T47D (cell line): Measurements from ENCODE around the gene MAPKBP1.
"Not testable (repeated sequence)": the region's sequence is repeated elsewhere in the genome, so short reads cannot be mapped to it uniquely, and the experiment has no call there.

Experiments used
- DNase-seq, 2 experiments: peaks; one replicate each; pipeline versions ENCODE4 v3.0.0 to v3.0.0-alpha.2; 2011 to 2012; ENCODE audit warnings: low read depth in 1 of 2, low spot score in 1 of 2
- JUND ChIP-seq: IDR thresholded peaks from 2 replicates; pipeline ENCODE4 v1.6.1; 2012; ENCODE audit warnings: low read depth
- in situ Hi-C: cut with HindIII; loops from 2 replicates; pipeline ENCODE4 v1.10.0; 2016; ENCODE audit warnings: low sequenced_read_pairs, low pct_unique_long_range_greater_than_20kb

Gene MAPKBP1, protein sequence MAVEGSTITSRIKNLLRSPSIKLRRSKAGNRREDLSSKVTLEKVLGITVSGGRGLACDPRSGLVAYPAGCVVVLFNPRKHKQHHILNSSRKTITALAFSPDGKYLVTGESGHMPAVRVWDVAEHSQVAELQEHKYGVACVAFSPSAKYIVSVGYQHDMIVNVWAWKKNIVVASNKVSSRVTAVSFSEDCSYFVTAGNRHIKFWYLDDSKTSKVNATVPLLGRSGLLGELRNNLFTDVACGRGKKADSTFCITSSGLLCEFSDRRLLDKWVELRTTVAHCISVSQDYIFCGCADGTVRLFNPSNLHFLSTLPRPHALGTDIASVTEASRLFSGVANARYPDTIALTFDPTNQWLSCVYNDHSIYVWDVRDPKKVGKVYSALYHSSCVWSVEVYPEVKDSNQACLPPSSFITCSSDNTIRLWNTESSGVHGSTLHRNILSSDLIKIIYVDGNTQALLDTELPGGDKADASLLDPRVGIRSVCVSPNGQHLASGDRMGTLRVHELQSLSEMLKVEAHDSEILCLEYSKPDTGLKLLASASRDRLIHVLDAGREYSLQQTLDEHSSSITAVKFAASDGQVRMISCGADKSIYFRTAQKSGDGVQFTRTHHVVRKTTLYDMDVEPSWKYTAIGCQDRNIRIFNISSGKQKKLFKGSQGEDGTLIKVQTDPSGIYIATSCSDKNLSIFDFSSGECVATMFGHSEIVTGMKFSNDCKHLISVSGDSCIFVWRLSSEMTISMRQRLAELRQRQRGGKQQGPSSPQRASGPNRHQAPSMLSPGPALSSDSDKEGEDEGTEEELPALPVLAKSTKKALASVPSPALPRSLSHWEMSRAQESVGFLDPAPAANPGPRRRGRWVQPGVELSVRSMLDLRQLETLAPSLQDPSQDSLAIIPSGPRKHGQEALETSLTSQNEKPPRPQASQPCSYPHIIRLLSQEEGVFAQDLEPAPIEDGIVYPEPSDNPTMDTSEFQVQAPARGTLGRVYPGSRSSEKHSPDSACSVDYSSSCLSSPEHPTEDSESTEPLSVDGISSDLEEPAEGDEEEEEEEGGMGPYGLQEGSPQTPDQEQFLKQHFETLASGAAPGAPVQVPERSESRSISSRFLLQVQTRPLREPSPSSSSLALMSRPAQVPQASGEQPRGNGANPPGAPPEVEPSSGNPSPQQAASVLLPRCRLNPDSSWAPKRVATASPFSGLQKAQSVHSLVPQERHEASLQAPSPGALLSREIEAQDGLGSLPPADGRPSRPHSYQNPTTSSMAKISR (N-terminal part only)

DNA sequence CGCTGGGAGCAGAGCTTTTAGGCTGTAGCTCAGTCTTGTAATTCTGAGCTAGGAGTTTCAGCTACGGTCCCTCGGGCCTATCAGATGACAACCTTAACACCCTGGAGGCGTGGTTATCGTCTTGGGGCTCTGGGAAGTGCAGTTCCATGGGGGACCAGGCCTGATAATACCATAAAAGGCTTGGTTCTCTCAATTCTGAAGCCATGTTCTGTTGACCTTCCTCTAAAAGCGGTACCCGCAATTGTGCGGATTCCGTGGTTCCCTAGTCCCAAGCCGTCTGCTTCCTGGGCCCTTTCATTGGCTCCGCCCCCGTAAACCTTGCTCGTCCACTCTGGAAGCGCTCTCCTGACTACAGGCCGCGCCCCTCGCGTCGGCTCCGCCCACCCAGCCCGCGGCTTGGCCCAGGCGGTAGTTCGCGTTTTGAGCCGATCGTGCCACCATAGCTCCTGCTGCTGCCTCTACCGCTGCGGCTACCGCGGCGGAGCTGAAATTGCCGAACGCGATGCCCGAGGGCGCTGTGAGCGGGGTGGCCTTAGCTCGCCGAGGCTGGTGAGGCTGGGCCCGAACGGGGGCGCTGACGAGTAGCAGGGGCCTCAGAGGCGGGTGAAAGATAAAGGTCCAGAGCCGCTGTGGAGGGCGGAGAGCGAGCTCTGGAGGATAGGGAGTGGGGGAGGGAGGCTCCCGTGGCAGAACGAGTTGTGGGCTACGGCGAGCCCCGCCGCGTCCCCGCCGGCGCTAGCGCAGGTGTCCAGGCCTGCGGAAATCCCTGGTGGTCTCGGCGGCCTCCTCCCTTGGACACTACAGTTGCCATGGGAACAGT, at the start of gene MAPKBP1:
Gene MAPKBP1, plus strand, starts transcription at position 423 of the 820 bp plus-strand sequence. CDS start 792 bp downstream, outside the sequence.
- in situ Hi-C loops, result no loop called here
- DNase-seq, result peak; percentile 89 to 97
- no peak for TF ChIP-seq JUND

DNA sequence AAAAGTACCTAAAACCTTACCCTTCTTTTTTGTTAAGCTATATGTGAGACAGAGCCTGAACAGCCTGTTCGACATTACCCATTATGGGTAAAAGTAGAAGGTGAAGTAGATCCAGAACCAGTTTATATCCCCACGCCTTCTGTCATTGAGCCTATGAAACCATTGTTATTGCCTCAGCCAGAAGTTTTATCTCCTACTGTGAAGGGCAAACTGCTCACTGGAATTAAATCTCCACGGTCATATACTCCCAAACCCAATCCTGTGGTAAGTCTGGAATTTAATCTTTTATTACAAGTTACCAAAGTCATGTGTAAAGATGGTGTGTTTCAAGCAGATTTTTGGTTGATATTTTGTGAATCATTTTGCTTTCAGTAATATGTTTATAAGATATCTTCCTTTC, 47.1 kb upstream of the MAPKBP1 start:
- DNase-seq, result no peak
- in situ Hi-C loops, result no loop called here
- no peak for TF ChIP-seq JUND

DNA sequence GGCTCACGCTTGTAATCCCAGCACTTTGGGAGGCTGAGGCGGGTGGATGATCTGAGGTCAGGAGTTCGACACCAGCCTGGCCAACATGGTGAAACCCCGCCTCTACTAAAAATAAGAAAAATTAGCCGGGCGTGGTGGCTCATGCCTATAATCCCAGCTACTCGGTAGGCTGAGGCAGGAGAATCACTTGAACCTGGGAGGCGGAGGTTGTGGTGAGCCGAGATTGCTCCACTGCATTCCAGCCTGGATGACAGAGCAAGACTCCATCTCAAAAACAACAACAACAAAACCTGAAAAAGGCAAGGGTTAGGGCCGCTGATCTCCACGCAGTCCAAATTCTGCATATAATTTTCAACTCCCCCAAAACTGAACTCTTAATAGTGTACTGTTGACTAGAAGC, 46.2 kb upstream of the MAPKBP1 start:
- in situ Hi-C loops, DNase-seq: not testable (repeated sequence)

DNA sequence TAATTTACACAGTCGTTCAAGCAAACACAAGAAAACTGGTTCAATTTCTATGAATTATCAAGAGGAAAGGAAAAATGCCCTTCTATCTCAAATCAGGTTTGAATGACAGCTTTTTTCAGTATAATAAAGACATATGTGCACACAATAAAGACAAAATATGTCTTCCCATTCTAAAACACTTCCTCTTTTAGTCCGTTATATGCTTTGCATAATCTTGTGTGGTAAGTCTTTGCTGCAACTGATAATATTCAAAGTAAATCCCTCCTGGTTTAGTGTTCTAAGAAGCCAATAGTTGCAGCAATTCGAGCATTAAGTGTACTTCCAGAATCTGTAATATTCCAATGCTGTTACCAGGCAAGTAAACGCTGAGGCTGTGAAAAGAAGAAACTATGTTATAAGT, 43.7 kb upstream of the MAPKBP1 start:
- no peak for TF ChIP-seq JUND
- DNase-seq, result no peak
- in situ Hi-C loops, result no loop called here

DNA sequence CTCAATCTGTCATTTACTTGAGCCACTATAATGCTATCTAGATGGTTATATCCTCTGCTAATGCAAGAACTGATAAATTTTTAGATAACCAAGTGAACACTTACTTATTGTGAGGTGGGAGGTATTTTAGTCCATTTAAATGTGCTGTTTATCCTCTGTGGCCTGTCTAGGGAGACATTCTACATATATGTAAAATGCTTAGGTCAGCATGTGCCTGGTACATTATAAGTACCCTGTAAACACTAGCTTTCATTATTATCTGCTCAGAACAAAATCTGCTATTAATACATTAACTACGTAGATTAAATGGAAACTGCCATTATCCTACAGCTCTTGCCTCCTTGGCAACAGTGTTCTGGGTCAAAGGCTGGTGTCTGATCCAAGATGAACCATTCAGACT, 41.8 kb upstream of the MAPKBP1 start:
- in situ Hi-C loops, result no loop called here
- no peak for TF ChIP-seq JUND
- no peak for DNase-seq

DNA sequence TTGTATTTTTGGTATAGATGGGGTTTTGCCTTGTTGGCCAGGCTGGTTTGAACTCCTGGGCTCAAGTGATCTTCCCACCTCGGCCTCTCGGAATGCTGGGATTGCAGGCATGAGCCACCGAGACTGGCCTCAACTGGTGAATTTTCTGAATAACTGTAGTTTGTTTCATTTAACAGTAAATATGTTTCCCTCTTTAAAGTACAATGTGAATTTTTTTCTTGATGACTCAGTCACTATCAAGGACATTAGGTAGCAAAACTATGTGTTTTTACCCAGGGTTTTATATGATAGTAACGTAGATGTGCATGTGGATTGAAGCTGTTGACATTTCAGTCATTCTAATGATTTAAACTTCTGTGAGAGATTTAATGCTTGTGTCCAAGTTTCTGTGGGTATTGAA, 40.2 kb upstream of the MAPKBP1 start:
- DNase-seq, result no peak
- in situ Hi-C loops, result no loop called here

DNA sequence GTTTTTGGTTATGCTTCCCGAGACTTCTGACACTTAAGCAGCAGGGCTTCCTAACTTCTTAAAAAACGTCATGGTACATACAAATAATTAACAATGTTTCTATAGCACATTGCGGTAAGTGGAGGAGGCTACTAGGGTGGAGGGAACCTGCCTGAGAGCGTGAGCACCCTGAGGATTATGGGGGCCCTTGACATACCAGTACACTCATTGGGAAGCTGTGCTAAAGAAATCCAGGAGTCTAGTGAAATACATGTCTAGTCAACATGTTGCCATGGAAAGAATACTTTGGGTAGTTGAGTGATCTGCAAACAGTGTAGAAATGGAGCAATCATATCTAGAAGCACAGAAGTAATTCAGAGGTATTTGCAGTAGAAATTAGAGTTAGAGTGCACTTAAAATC, 39.2 kb upstream of the MAPKBP1 start:
- in situ Hi-C loops, result no loop called here
- TF ChIP-seq JUND, result no peak
- no peak for DNase-seq

More for the DNA sequence above, 40.2 kb upstream of the MAPKBP1 start:
- TF ChIP-seq JUND, result no peak

DNA sequence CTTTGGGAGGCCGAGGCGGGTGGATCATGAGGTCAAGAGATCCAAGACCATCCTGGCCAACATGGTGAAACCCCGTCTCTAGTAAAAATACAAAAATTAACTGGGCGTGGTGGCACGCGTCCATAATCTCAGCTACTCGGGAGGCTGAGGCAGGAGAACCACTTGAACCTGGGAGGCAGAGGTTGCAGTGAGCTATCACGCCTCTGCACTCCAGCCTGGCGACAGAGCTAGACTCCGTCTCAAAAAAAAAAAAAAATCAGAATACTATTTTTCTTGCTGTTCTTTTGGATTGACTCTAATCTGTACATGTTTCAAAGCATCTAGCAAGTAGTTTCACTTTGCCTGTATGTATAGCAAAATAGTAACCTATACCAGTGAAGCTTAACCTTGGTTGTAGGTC, 38.8 kb upstream of the MAPKBP1 start:
- DNase-seq, in situ Hi-C loops: not testable (repeated sequence)

DNA sequence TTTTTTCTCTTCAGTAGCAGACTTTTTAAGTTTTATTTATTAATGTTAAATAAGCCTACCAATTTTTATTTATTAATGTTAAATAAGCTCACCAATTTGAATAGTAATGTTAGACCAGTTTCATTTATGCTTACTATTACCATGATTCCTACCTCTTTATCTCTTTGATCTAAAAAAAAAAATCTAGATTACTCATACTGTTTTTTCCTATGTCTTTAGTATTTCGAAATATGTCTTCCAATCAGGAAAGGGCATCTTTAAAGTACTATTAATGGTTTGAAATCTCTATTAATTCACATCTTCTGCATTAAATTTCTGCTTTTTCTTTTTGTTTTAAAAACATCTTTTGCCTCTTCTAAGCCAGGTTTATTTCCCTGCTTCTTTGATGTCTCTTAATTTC, 27.5 kb upstream of the MAPKBP1 start:
- in situ Hi-C loops, result no loop called here
- DNase-seq, result no peak
- no peak for TF ChIP-seq JUND

DNA sequence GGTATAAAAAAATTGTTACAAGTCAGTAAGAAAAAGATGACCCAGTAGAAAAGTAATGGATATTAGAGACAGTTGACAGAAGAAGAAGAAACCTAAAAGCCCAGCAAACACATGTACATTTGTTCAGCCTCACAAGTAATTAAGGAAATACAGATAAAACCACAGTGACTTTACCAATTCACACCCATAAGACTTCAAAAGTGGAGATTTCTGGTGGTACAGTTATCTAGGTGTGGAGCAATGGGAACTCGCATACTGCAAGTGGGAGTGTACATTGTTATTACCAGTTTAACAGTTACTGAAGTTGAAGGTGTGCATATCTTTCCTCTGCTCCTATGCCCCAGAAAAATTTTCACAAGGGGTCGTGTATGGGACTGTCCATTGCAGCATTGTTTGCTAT, 18.1 kb upstream of the MAPKBP1 start:
- TF ChIP-seq JUND, result no peak
- DNase-seq, result no peak
- in situ Hi-C loops, result no loop called here

DNA sequence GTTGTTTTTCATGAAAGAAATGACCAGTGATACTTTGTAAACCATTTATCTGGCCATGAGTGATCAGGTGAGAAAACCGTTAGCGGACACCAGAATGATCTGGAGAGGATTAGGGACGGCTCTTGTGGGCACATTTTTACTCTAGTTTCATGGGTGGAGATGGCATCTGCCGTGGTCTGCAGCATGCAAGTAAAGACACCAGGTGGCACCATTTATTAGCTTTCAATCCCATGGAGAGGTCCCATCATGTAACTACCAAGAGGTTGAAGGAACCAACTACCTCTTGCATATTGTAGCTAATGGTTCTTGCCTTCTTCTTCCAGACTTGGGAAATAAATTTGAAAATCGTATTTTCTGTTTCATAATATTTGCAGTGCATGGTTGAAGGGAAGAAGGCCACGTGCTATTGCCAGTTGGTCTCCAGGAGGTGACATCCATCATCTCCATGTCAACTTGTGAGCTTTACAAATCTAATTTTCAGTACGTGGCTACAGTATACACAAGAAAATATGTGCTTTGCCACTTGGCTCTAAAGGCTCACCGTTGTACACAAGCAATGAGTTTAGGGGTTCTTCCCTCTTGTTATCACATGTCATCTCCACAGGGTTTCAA, 1.5 kb upstream of the MAPKBP1 start:
- peak; percentile 55 to 84 for DNase-seq
- in situ Hi-C loops, result no loop called here
- TF ChIP-seq JUND, result no peak
